T-cell (primary cell): ENCODE data around the gene KLF13. TPM values are rescaled to one million over a fixed set of nuclear protein-coding genes. Genes with fewer than 3 reads are reported as not detected.

Experiments
- ATAC-seq, 4 experiments: fragments of 200-7000 bp in 3 of 4; fragments of 150-1000 bp in 1 of 4; cut with Tn5 transposase; replicated peaks in 1 of 4; 1 replicate in 3 of 4; 2 replicates in 1 of 4; pipeline ENCODE4 v1.10.0; 2021; ENCODE audit warnings: moderate library complexity in 3 of 4, mild to moderate bottlenecking in 2 of 4, moderate number of reproducible peaks in 1 of 4
- CTCF ChIA-PET, 2 donors: fragments of 300-600 bp; sonication (Branson Sonifier 250); formaldehyde crosslinking; loops; one replicate each; lab custom pipeline; 2022; ENCODE audit warnings: antibody characterized with exemption in 2 of 2; lab: Charles Lee
- POLR2A ChIA-PET, 2 donors: fragments of 300-600 bp; sonication (Branson Sonifier 250); formaldehyde crosslinking; loops; one replicate each; lab custom pipeline; 2022; ENCODE audit warnings: antibody characterized with exemption in 2 of 2; lab: Charles Lee
- DNase-seq, 35 experiments: peaks; one replicate each; pipeline versions ENCODE4 v3.0.0 to v3.0.0-alpha.2; 2013 to 2023
- H3K27ac ChIP-seq: one replicate; pipeline ENCODE4 v1.5.1; 2013; ENCODE audit warnings: low read length
- H3K27me3 ChIP-seq, 2 experiments: replicated peaks in 1 of 2; 1 replicate in 1 of 2; 2 replicates in 1 of 2; pipeline versions ENCODE4 v1.6.1 to v1.7.0; 2013; ENCODE audit warnings: low read length in 1 of 2, mixed read lengths in 1 of 2; ENCODE audit not compliant: control insufficient read depth in 2 of 2, insufficient read depth in 2 of 2; ENCODE audit errors: extremely low read depth in 1 of 2
- H3K36me3 ChIP-seq, 2 donors: 1 replicate in 1 of 2; 2 replicates in 1 of 2; pipeline versions ENCODE4 v1.6.1 to v1.7.0; 2013; ENCODE audit warnings: low read length in 1 of 2; ENCODE audit not compliant: control insufficient read depth in 2 of 2, insufficient read depth in 1 of 2; ENCODE audit errors: extremely low read depth in 1 of 2
- H3K4me1 ChIP-seq, 2 experiments: 1 replicate in 1 of 2; 2 replicates in 1 of 2; pipeline versions ENCODE4 v1.6.1 to v1.7.0; 2013; ENCODE audit warnings: low read length in 2 of 2, mixed read lengths in 1 of 2; ENCODE audit not compliant: insufficient read depth in 2 of 2, control insufficient read depth in 1 of 2; ENCODE audit errors: extremely low read depth in 1 of 2
- H3K4me3 ChIP-seq, 2 donors: 1 replicate in 1 of 2; 2 replicates in 1 of 2; pipeline versions ENCODE4 v1.5.1 to v1.7.0; 2013; ENCODE audit warnings: mild to moderate bottlenecking in 2 of 2, low read length in 1 of 2, moderate library complexity in 1 of 2; ENCODE audit not compliant: control insufficient read depth in 1 of 2; ENCODE audit errors: extremely low read depth in 1 of 2
- H3K9me3 ChIP-seq: 2 replicates; pipeline ENCODE4 v1.7.0; 2013
- H3K27ac Mint-ChIP-seq, 2 donors: one replicate each; pipeline ENCODE4 v1.8.0; 2020 to 2021; ENCODE audit warnings: mild to moderate bottlenecking in 2 of 2, mixed read lengths in 2 of 2
- H3K27me3 Mint-ChIP-seq, 2 donors: one replicate each; pipeline ENCODE4 v1.8.0; 2021 to 2022; ENCODE audit warnings: mixed read lengths in 2 of 2
- H3K36me3 Mint-ChIP-seq: one replicate; pipeline ENCODE4 v1.8.0; 2021; ENCODE audit warnings: mixed read lengths
- H3K4me1 Mint-ChIP-seq, 3 donors: one replicate each; pipeline ENCODE4 v1.8.0; 2020 to 2022; ENCODE audit warnings: mixed read lengths in 3 of 3, mild to moderate bottlenecking in 1 of 3
- H3K4me3 Mint-ChIP-seq, 3 donors: one replicate each; pipeline ENCODE4 v1.8.0; 2020 to 2022; ENCODE audit warnings: mild to moderate bottlenecking in 3 of 3, mixed read lengths in 3 of 3, moderate library complexity in 3 of 3
- H3K9me3 Mint-ChIP-seq, 3 donors: one replicate each; pipeline ENCODE4 v1.8.0; 2020 to 2022; ENCODE audit warnings: mixed read lengths in 3 of 3
- WGBS: methylation state at CpG from one replicate; pipeline ENCODE4 v1.1.5; 2013; ENCODE audit warnings: missing lambda C conversion rate; ENCODE audit not compliant: insufficient coverage; 5-methylcytosine and 5-hydroxymethylcytosine counted together
- total RNA-seq, 35 experiments: library from RNA in 6 of 35; stranded (reverse) in 6 of 35; fragments of 120-200 nt in 1 of 35; gene quantifications; one replicate each; pipeline versions ENCODE4 v1.2.1 to v1.2.4 and lab custom pipeline; 2013 to 2026

Gene KLF13
- total RNA-seq, 5 donors from 2014 or later (not counting 1 experiment from before 2014, with no cell fraction given) = 218 to 327 (median 288) TPM

- ATAC-seq (no peak), DNase-seq (no peak)
- H3K27ac ChIP-seq = no peak overlapping the region
- no peak overlapping the region for H3K4me3 Mint-ChIP-seq
- WGBS = 95% methylated on average over 14 of the region's 18 CpGs
- H3K27ac Mint-ChIP-seq = no peak overlapping the region
- H3K9me3 ChIP-seq = peaks cover 2% of the 10 kb centered on the region
- peaks cover 0 to 4% (median 3%) of the 10 kb centered on the region in 3 donors for H3K9me3 Mint-ChIP-seq
- H3K27me3 ChIP-seq = peaks cover 0 to 34% of the 10 kb centered on the region in 2 experiments
- peaks cover 32 to 37% (median 33%) of the 10 kb centered on the region in 3 donors for H3K4me1 Mint-ChIP-seq
- no peaks in the 10 kb centered on the region for H3K36me3 Mint-ChIP-seq
- H3K4me1 ChIP-seq = peaks cover 25 to 33% of the 10 kb centered on the region in 2 experiments
- CTCF ChIA-PET = interaction anchor here (0.6 kb wide), 2 partner anchors 145 to 1989 kb away, joined by 4 to 5 read pairs; no protein-coding TSS in a partner anchor
- no peak overlapping the region for H3K4me3 ChIP-seq
- no peaks in the 10 kb centered on the region for H3K36me3 ChIP-seq
- peaks cover 0 to 4% of the 10 kb centered on the region in 2 donors for H3K27me3 Mint-ChIP-seq
- POLR2A ChIA-PET = interaction anchor here (0.6 to 1.2 kb wide), 4 partner anchors 9 to 283 kb away, joined by 3 to 8 read pairs (median 6); partner anchors contain the start of gene KLF13 (in 1 of the 2)
Measured at GRCh38 chr15:31311735-31312619, 14.7 kb upstream of the KLF13 start.

- Mint-ChIP-seq H3K4me1 (peaks cover 28 to 37% (median 35%) of the 10 kb centered on the region in 3 donors), H3K36me3 (no peaks in the 10 kb centered on the region), H3K27me3 (no peaks in the 10 kb centered on the region), H3K27ac (no peak overlapping the region), H3K9me3 (peaks cover 0 to 4% (median 3%) of the 10 kb centered on the region in 3 donors), H3K4me3 (no peak overlapping the region)
- Histone ChIP-seq H3K27me3 (peaks cover 0 to 22% of the 10 kb centered on the region in 2 experiments), H3K4me1 (peaks cover 20 to 26% of the 10 kb centered on the region in 2 experiments), H3K27ac (no peak overlapping the region), H3K36me3 (no peaks in the 10 kb centered on the region), H3K9me3 (peaks cover 2% of the 10 kb centered on the region), H3K4me3 (no peak overlapping the region)
- no peak for ATAC-seq
- DNase-seq = no peak
- ChIA-PET POLR2A (interaction anchor here (0.5 to 1.2 kb wide), 3 partner anchors 9 to 383 kb away, joined by 5 to 6 read pairs (median 5); partner anchors contain the start of gene KLF13 (in 1 of the 2)), CTCF (no interaction called here)
Measured at GRCh38 chr15:31313223-31313622, 13.4 kb upstream of the KLF13 start.

GRCh38 chr15:31314380-31314779, 12.3 kb upstream of the KLF13 start:
- Histone ChIP-seq H3K27ac (no peak overlapping the region), H3K9me3 (peaks cover 2% of the 10 kb centered on the region), H3K27me3 (peaks cover 0 to 12% of the 10 kb centered on the region in 2 experiments), H3K36me3 (no peaks in the 10 kb centered on the region), H3K4me1 (peaks cover 15% of the 10 kb centered on the region in 2 experiments), H3K4me3 (no peak overlapping the region)
- H3K27ac Mint-ChIP-seq = no peak overlapping the region
- H3K36me3 Mint-ChIP-seq = no peaks in the 10 kb centered on the region
- CTCF ChIA-PET = no interaction called here
- no peak for DNase-seq
- H3K4me1 Mint-ChIP-seq = peaks cover 21 to 35% (median 33%) of the 10 kb centered on the region in 3 donors
- 97% methylated on average over 10 of the region's 12 CpGs for WGBS
- peaks cover 0 to 4% (median 3%) of the 10 kb centered on the region in 3 donors for H3K9me3 Mint-ChIP-seq
- no peak overlapping the region for H3K4me3 Mint-ChIP-seq
- no peaks in the 10 kb centered on the region for H3K27me3 Mint-ChIP-seq
- ATAC-seq = no peak
- POLR2A ChIA-PET = no interaction called here

- DNase-seq = no peak
- Mint-ChIP-seq H3K36me3 (no peaks in the 10 kb centered on the region), H3K9me3 (peaks cover 0 to 4% (median 3%) of the 10 kb centered on the region in 3 donors), H3K4me1 (peaks cover 25 to 43% (median 39%) of the 10 kb centered on the region in 3 donors), H3K27ac (peak overlapping the region in 1 of 2 donors; percentile 66), H3K4me3 (peak overlapping the region in 1 of 3 donors; percentile 31), H3K27me3 (no peaks in the 10 kb centered on the region)
- no peaks in the 10 kb centered on the region for H3K36me3 ChIP-seq
- CTCF ChIA-PET = interaction anchor here (0.7 to 1.2 kb wide), 2 partner anchors 122 to 172 kb away, joined by 3 to 4 read pairs; no protein-coding TSS in a partner anchor
- H3K4me1 ChIP-seq = peaks cover 12 to 14% of the 10 kb centered on the region in 2 experiments
- H3K4me3 ChIP-seq = no peak overlapping the region
- peak in 1 of 4 experiments; percentile 39 for ATAC-seq
- peaks cover 2% of the 10 kb centered on the region for H3K9me3 ChIP-seq
- H3K27ac ChIP-seq = no peak overlapping the region
- WGBS = 92% methylated on average over 4 of the region's 8 CpGs
- POLR2A ChIA-PET = no interaction called here
- H3K27me3 ChIP-seq = peaks cover 0 to 12% of the 10 kb centered on the region in 2 experiments
Measured at GRCh38 chr15:31316135-31316795, 10.4 kb upstream of the KLF13 start.

- Histone ChIP-seq H3K4me3 (no peak overlapping the region), H3K4me1 (peaks cover 12 to 14% of the 10 kb centered on the region in 2 experiments), H3K27ac (no peak overlapping the region), H3K9me3 (peaks cover 2% of the 10 kb centered on the region), H3K36me3 (no peaks in the 10 kb centered on the region), H3K27me3 (peaks cover 0 to 6% of the 10 kb centered on the region in 2 experiments)
- Mint-ChIP-seq H3K9me3 (peaks cover 0 to 4% (median 3%) of the 10 kb centered on the region in 3 donors), H3K27ac (peak overlapping the region in 1 of 2 donors; percentile 66), H3K4me3 (peak overlapping the region in 1 of 3 donors; percentile 31), H3K36me3 (no peaks in the 10 kb centered on the region), H3K27me3 (no peaks in the 10 kb centered on the region), H3K4me1 (peaks cover 33 to 51% (median 42%) of the 10 kb centered on the region in 3 donors)
- DNase-seq = no peak
- no peak for ATAC-seq
- POLR2A ChIA-PET = no interaction called here
- CTCF ChIA-PET = interaction anchor here in 1 of 2 donors (0.6 to 1.2 kb wide), 2 partner anchors 119 to 171 kb away, joined by 4 read pairs; no protein-coding TSS in a partner anchor
- 80% methylated on average over 1 of the region's 3 CpGs for WGBS
Measured at GRCh38 chr15:31317017-31317416, 9.6 kb upstream of the KLF13 start.
